K562 (cell line): ENCODE data around the gene SCAPER. TPM values are rescaled to one million over a fixed set of nuclear protein-coding genes. Genes with fewer than 3 reads are reported as not detected.

Experiments used
- ATAC-seq: fragments of 200-7000 bp; cut with Tn5 transposase; 3 replicates; pipeline ENCODE4 v1.9.1; 2020; ENCODE audit warnings: moderate library complexity
- BruUV-seq: library from RNA; stranded (reverse); fragments of 400-500 nt; replicated peaks from 2 replicates; lab custom pipeline; 2021; lab: Mats Ljungman, UMichigan
- CTCF ChIA-PET: fragments of 300-600 bp; formaldehyde crosslinking; extraction: SDS; loops from one replicate; lab custom pipeline; 2021; ENCODE audit warnings: low intra/inter-chr PET ratio; lab: Yijun Ruan, JAX
- POLR2A ChIA-PET: fragments of 300-600, 350-650 bp; sonication (Branson Sonifier 250); formaldehyde crosslinking; extraction: SDS; loops from one replicate; lab custom pipeline; 2021; ENCODE audit warnings: antibody characterized with exemption, inconsistent platforms; lab: Yijun Ruan, JAX
- DNase-seq, 4 experiments: peaks; one replicate each; pipeline versions ENCODE4 v3.0.0 to v3.0.0-alpha.2; 2011 to 2018; ENCODE audit warnings: low spot score in 3 of 4, mixed read lengths in 3 of 4; ENCODE audit errors: extremely low read depth in 1 of 4
- FAIRE-seq: peaks from 2 replicates; lab custom pipeline; 2011; peaks lifted over from hg19 to GRCh38; lab: Jason Lieb, UNC
- H2AFZ ChIP-seq: 2 replicates; pipeline ENCODE4 v1.6.0; 2011; ENCODE audit warnings: low read depth, low read length, control low read depth, inconsistent platforms
- H3K27ac ChIP-seq: fragments of 200-600 bp; 3 replicates; pipeline ENCODE4 v1.8.0; 2011; ENCODE audit warnings: low read depth, mild to moderate bottlenecking, control low read depth, inconsistent platforms, low read length, moderate library complexity, mixed read lengths; ENCODE audit errors: extremely low read depth
- H3K27me3 ChIP-seq, 2 experiments: fragments of 300-600 bp in 1 of 2; 2 replicates in 1 of 2; 3 replicates in 1 of 2; pipeline versions ENCODE4 v1.6.0 to v1.8.0; 2011; ENCODE audit warnings: inconsistent platforms in 2 of 2, low read length in 2 of 2, mild to moderate bottlenecking in 1 of 2, mixed read lengths in 1 of 2, moderate library complexity in 1 of 2; ENCODE audit not compliant: control insufficient read depth in 2 of 2, insufficient read depth in 2 of 2
- H3K36me3 ChIP-seq: fragments of 300-600 bp; 3 replicates; pipeline ENCODE4 v1.8.0; 2011; ENCODE audit warnings: mild to moderate bottlenecking, low read length, inconsistent platforms; ENCODE audit not compliant: control insufficient read depth, insufficient read depth
- H3K4me1 ChIP-seq, 2 experiments: fragments of 200-600 bp in 1 of 2; replicated peaks in 1 of 2; 2 replicates in 1 of 2; 3 replicates in 1 of 2; pipeline versions ENCODE4 v1.5.1 to v1.8.0; 2011; ENCODE audit warnings: inconsistent platforms in 2 of 2, low read length in 2 of 2, mild to moderate bottlenecking in 1 of 2, mixed read lengths in 1 of 2, moderate library complexity in 1 of 2; ENCODE audit not compliant: control insufficient read depth in 2 of 2, insufficient read depth in 2 of 2
- H3K4me2 ChIP-seq: 2 replicates; pipeline ENCODE4 v1.6.1; 2011; ENCODE audit warnings: low read length, control low read depth, inconsistent platforms, mixed read lengths; ENCODE audit not compliant: insufficient read depth
- H3K4me3 ChIP-seq: fragments of 200-600 bp; sonication (generic), shearing (Covaris generic); 2 replicates; pipeline ENCODE4 v1.5.1; 2016; ENCODE audit warnings: control low read depth, inconsistent platforms
- H3K79me2 ChIP-seq: fragments of 200-600 bp; 3 replicates; pipeline ENCODE4 v1.8.0; 2011; ENCODE audit warnings: low read length, inconsistent platforms; ENCODE audit not compliant: control insufficient read depth, insufficient read depth
- H3K9ac ChIP-seq, 2 experiments: 2 replicates each; pipeline versions ENCODE4 v1.6.0 to v1.6.1; 2011; ENCODE audit warnings: low read depth in 2 of 2, low read length in 2 of 2, control low read depth in 1 of 2, inconsistent platforms in 1 of 2, mild to moderate bottlenecking in 1 of 2, mixed read lengths in 1 of 2; ENCODE audit not compliant: insufficient read depth in 1 of 2
- H3K9me1 ChIP-seq: one replicate; pipeline ENCODE4 v1.6.0; 2011; ENCODE audit warnings: inconsistent platforms, mild to moderate bottlenecking, low read length, moderate library complexity; ENCODE audit not compliant: control insufficient read depth, insufficient read depth
- H3K9me3 ChIP-seq: replicated peaks from 2 replicates; pipeline ENCODE4 v1.5.1; 2011; ENCODE audit warnings: low read depth, low read length, inconsistent platforms; ENCODE audit not compliant: control insufficient read depth, insufficient read depth
- H4K20me1 ChIP-seq: replicated peaks from 2 replicates; pipeline ENCODE4 v1.6.1; 2011; ENCODE audit warnings: low read length, inconsistent platforms, mixed read lengths; ENCODE audit not compliant: control insufficient read depth, insufficient read depth
- EGR1 ChIP-seq: fragments of 450-650 bp; conservative IDR thresholded peaks from 2 replicates; pipeline ENCODE4 v1.6.1; 2017; ENCODE audit warnings: mild to moderate bottlenecking
- KLF1 ChIP-seq: fragments of 450-650 bp; IDR thresholded peaks from 2 replicates; pipeline ENCODE4 v1.6.1; 2016; ENCODE audit warnings: missing genetic modification characterization, missing compliant biosample characterization
- NFE2L1 ChIP-seq: fragments of 450-650 bp; IDR thresholded peaks from 2 replicates; pipeline ENCODE4 v1.6.1; 2016; ENCODE audit warnings: missing genetic modification characterization, low read depth, mild to moderate bottlenecking, missing compliant biosample characterization, moderate library complexity, borderline replicate concordance
- NFIX ChIP-seq: fragments of 250-450 bp; sonication (Bioruptor Pico); IDR thresholded peaks from 2 replicates; pipeline ENCODE4 v1.4.0; 2020; ENCODE audit warnings: low read depth, mild to moderate bottlenecking, moderate library complexity
- SMC3 ChIP-seq: conservative IDR thresholded peaks from 2 replicates; pipeline ENCODE4 v1.6.1; 2011; ENCODE audit warnings: low read depth, low read length, improper control_type of control experiment; ENCODE audit not compliant: insufficient read depth
- SREBF2 ChIP-seq: sonication (generic); formaldehyde crosslinking; IDR thresholded peaks from 2 replicates; pipeline ENCODE4 v1.4.0; 2020; ENCODE audit warnings: mild to moderate bottlenecking, missing genetic modification reagents
- YY1 ChIP-seq, 3 experiments: IDR thresholded peaks; 2 replicates each; pipeline ENCODE4 v1.6.1; 2011; ENCODE audit warnings: low read length in 2 of 3, mild to moderate bottlenecking in 2 of 3, moderate library complexity in 2 of 3, borderline replicate concordance in 1 of 3, control low read depth in 1 of 3, low read depth in 1 of 3; ENCODE audit not compliant: insufficient read depth in 3 of 3, insufficient replicate concordance in 2 of 3, control insufficient read depth in 1 of 3, insufficient read length in 1 of 3; ENCODE audit errors: extremely low read depth in 1 of 3
- ZNF586 ChIP-seq: fragments of 450-650 bp; formaldehyde crosslinking; conservative IDR thresholded peaks from 2 replicates; pipeline ENCODE4 v1.4.0; 2020; ENCODE audit warnings: mild to moderate bottlenecking, moderate library complexity
- ZNF785 ChIP-seq: fragments of 250-450 bp; sonication (Bioruptor Pico); IDR thresholded peaks from 2 replicates; pipeline ENCODE4 v1.4.0; 2020; ENCODE audit warnings: mild to moderate bottlenecking
- WGBS: fragments of 100-300 bp; shearing (Covaris generic); methylation state at CpG from one replicate; pipeline ENCODE4 v1.1.6; 2016; ENCODE audit warnings: low coverage, mixed read lengths; ENCODE audit not compliant: insufficient coverage; ENCODE audit errors: missing lambda C conversion rate; 5-methylcytosine and 5-hydroxymethylcytosine counted together
- in situ Hi-C: fragments of 300-500 bp; cut with MboI; formaldehyde crosslinking; loops from 4 replicates; pipeline ENCODE4 v1.15.0; 2018; ENCODE audit warnings: inconsistent platforms, mixed read lengths
- intact Hi-C: fragments of 100-400 bp; cut with micrococcal nuclease; formaldehyde crosslinking; loops from 2 replicates; pipeline ENCODE4 v1.14.2; 2022
- polyA plus RNA-seq, 8 experiments: library from polyadenylated mRNA; depleted of rRNA in 4 of 8; stranded (reverse) in 5 of 8; unstranded in 3 of 8; fragments of >200 nt; fragmentation: Nextera tagmentation in 2 of 8; fragmentation: Illumina TruSeq in 1 of 8; extraction: Ambion mirVana in 2 of 8; extraction: Trizol in 1 of 8; gene quantifications; 2 replicates each; pipeline versions ENCODE4 v1.2.1 to v1.2.3, GENCODE V29; 2011 to 2014; ENCODE audit warnings: inconsistent platforms in 1 of 8, missing spikeins in 1 of 8
- total RNA-seq, 7 experiments: library from RNA; depleted of rRNA in 6 of 7; stranded (reverse); fragments of >200 nt in 6 of 7; fragmentation: Illumina TruSeq in 2 of 7; extraction: Trizol in 2 of 7; gene quantifications; 2 replicates each; pipeline versions ENCODE4 v1.2.1 to v1.2.3, GENCODE V29; 2011 to 2021; ENCODE audit warnings: low replicate concordance in 1 of 7
- TF ChIP-seq, protein P1 (sequence below), 2 experiments: IDR thresholded peaks; 2 replicates each; pipeline ENCODE4 v1.6.1; 2012; ENCODE audit warnings: improper control_type of control experiment in 2 of 2, low read depth in 2 of 2, low read length in 2 of 2, borderline replicate concordance in 1 of 2
- TF ChIP-seq, protein P2 (sequence below): sonication (generic); formaldehyde crosslinking; IDR thresholded peaks from 2 replicates; pipeline ENCODE4 v1.8.1; 2023; ENCODE audit warnings: mild to moderate bottlenecking, missing genetic modification reagents

The SCAPER gene
- total and polyA plus RNA-seq, 9 of the 15 experiments (the other 6 are each of a cell fraction or from before 2014, with no cell fraction given): 1.3 to 5.7 (median 3.2) TPM

DNA sequence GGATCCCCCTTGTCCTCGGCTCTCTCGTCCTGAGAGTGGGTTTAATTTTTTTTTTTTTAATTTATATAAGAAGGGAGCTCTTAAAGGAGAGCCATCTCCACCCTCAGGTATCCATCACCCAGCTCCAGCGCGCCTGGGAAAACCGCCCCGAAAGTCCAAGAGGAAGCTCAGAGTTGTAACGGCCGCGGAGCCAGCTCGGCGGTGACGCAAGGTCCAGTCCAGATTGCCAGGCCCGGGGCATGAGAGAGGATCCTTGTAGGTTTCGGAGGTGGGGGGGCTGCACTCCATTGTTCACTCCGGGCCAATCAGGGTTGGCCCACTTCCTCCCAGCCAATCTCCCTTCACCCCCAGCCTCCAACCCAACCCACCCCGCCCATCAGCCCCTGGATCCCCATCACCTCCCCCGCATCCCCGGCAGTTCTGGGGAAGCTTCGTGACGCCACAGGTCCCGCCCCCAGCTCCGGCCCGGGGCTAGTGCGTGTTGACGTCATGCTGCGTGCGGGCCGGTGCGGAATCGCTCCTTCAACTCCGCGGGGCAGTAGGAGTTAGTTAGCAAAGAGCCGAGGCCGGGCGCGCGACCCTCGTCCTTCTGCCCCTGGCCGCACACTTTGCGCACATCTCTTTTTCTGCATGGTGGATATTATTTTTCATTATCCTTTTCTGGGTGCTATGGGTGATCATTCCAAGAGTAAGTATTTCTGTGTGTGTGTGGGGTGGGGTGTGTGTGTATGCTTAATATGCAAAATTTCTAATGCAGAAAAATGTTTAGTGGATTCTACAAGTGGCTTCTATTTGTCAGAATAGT, 568.7 kb downstream of the SCAPER start, which contains the start of gene ISL2 (continued):
- TF ChIP-seq, protein P1, sequence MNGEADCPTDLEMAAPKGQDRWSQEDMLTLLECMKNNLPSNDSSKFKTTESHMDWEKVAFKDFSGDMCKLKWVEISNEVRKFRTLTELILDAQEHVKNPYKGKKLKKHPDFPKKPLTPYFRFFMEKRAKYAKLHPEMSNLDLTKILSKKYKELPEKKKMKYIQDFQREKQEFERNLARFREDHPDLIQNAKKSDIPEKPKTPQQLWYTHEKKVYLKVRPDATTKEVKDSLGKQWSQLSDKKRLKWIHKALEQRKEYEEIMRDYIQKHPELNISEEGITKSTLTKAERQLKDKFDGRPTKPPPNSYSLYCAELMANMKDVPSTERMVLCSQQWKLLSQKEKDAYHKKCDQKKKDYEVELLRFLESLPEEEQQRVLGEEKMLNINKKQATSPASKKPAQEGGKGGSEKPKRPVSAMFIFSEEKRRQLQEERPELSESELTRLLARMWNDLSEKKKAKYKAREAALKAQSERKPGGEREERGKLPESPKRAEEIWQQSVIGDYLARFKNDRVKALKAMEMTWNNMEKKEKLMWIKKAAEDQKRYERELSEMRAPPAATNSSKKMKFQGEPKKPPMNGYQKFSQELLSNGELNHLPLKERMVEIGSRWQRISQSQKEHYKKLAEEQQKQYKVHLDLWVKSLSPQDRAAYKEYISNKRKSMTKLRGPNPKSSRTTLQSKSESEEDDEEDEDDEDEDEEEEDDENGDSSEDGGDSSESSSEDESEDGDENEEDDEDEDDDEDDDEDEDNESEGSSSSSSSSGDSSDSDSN (IDR thresholded peaks at IDR 0.05; ENCODE audit: borderline replicate concordance in 1 of 2, low read depth in 2 of 2, low read length in 2 of 2): 0 out of 4 replicates have a peak, but pooled peaks of 1 of the 2 experiments have one; percentile 31
- TF ChIP-seq, all 486 proteins: peak for 109

DNA sequence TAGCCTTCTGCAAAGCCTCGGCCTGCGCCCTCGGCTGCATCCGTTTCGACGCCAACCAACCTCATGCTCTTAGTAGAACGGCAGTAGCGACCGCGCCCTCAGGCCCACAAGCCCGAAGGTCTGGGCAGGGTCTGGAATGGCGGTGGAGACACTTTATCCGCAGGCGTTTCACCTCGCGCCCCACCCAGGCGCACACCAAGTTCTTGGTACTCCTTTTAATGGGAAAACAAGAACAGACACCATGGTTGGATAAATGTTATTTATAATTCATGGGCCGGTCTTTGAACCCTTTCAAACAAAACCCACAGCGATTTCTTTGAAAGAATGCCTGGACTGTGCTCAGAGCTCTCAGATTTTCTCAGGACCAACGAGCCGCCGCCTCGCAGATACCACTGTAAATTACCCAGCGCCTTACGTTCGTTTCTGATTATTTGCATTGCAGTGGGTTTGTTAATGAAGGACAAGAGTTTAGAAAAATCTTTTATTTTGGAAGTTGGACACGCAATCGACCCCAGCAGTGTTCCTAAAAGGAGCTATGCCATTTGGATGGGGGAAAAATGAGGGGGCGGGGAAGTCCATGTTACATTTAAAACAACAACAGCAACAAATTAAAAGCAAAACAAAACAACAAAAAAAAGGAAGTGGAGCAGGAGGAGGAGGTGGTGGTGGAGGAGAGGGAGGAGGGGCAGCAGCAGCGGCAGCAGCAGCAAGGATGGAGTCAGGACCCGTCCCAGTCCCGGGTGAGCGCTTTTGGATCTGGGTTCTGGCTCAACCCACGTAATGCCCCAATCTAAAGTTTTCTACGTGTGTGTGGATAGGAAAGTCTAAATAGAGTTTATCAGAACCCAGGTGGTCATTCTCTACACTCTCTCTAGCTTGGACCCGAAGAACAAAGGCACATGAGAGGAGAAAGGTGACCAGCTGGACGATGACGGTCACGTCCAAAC, 569.6 kb downstream of the SCAPER start:
- in situ Hi-C loops (no loop called here), intact Hi-C loops (loop anchor here (10.0 kb wide), 1 partner anchor 529 kb away; no protein-coding TSS in a partner anchor)
- Histone ChIP-seq H3K9me1 (no peaks in the 10 kb centered on the region), H3K27ac (peak overlapping the region; percentile 90), H3K36me3 (peaks cover 19% of the 10 kb centered on the region; the same call in 2 of the 3 replicates), H3K9me3 (no peaks in the 10 kb centered on the region), H3K79me2 (peaks cover 39% of the 10 kb centered on the region), H3K9ac (peak overlapping the region; percentile 84 to 89), H4K20me1 (0 out of 2 replicates have a peak, but pooled peaks cover 6% of the 10 kb centered on the region), H3K27me3 (no peaks in the 10 kb centered on the region), H2AFZ (peak overlapping the region; percentile 95), H3K4me2 (peak overlapping the region; percentile 97), H3K4me1 (peaks cover 11 to 54% of the 10 kb centered on the region in 2 experiments), H3K4me3 (peak overlapping the region; percentile 53)
- 47% methylated on average over 38 of the region's 39 CpGs for WGBS
- DNase-seq (peak in 2 of 4 experiments; percentile 44 to 47), ATAC-seq (peak; percentile 50), FAIRE-seq (peak; percentile 85)
- POLR2A ChIA-PET: interaction anchor here (0.5 to 2.3 kb wide), 16 partner anchors 10 to 1448 kb away, joined by 3 to 18 read pairs (median 4); partner anchors contain the start of gene ETFA
- TSS peak; percentile 96 for BruUV-seq
- CTCF ChIA-PET: interaction anchor here (0.6 kb wide), 1 partner anchor 137 kb away, joined by 3 read pairs; no protein-coding TSS in a partner anchor
- TF ChIP-seq NFE2L1 (tag) (no peak), SREBF2 (no peak), ZNF785 (CRISPR knock-in tag) (no peak), SMC3 (no peak), ZNF586 (no peak), EGR1 (peak; percentile 68), NFIX (CRISPR knock-in tag) (no peak), YY1 (IDR thresholded peaks at IDR 0.05; ENCODE audit: borderline replicate concordance in 1 of 3, control insufficient read depth in 1 of 3, extremely low read depth in 1 of 3, insufficient read depth in 3 of 3, insufficient read length in 1 of 3, insufficient replicate concordance in 2 of 3, low read depth in 1 of 3, low read length in 2 of 3) (peak in 1 of 3 experiments; percentile 10), KLF1 (no peak)
- TF ChIP-seq, protein P2, sequence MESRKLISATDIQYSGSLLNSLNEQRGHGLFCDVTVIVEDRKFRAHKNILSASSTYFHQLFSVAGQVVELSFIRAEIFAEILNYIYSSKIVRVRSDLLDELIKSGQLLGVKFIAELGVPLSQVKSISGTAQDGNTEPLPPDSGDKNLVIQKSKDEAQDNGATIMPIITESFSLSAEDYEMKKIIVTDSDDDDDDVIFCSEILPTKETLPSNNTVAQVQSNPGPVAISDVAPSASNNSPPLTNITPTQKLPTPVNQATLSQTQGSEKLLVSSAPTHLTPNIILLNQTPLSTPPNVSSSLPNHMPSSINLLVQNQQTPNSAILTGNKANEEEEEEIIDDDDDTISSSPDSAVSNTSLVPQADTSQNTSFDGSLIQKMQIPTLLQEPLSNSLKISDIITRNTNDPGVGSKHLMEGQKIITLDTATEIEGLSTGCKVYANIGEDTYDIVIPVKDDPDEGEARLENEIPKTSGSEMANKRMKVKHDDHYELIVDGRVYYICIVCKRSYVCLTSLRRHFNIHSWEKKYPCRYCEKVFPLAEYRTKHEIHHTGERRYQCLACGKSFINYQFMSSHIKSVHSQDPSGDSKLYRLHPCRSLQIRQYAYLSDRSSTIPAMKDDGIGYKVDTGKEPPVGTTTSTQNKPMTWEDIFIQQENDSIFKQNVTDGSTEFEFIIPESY (CRISPR knock-in tag): peak; percentile 54; the same call in 1 of the 2 replicates
